Vagina (tissue), 2 donors: Measurements from ENCODE around the gene WAPL.

Source experiments
- CTCF ChIP-seq, 3 experiments: fragments of 450-650 bp in 2 of 3; fragments of 200-600 bp in 1 of 3; sonication (generic) in 1 of 3; IDR thresholded peaks; one replicate each; pipeline ENCODE4 v1.5.1; 2017 to 2019; ENCODE audit warnings: antibody characterized with exemption in 3 of 3, mild to moderate bottlenecking in 2 of 3, moderate library complexity in 2 of 3
- POLR2A ChIP-seq, 2 donors: fragments of 450-650 bp; IDR thresholded peaks; one replicate each; pipeline ENCODE4 v1.6.1; 2017; ENCODE audit warnings: antibody characterized with exemption in 2 of 2, mild to moderate bottlenecking in 2 of 2, moderate library complexity in 2 of 2
- POLR2AphosphoS5 ChIP-seq, 2 donors: sonication (generic); formaldehyde crosslinking; IDR thresholded peaks; one replicate each; pipeline ENCODE4 v1.9.0; 2017; ENCODE audit warnings: antibody characterized with exemption in 2 of 2, mild to moderate bottlenecking in 2 of 2, low read depth in 1 of 2; ENCODE audit not compliant: insufficient read depth in 1 of 2

GRCh38 chr10:86556933-86557649, 35.5 kb upstream of the WAPL start:
- TF ChIP-seq CTCF (IDR thresholded peaks at IDR 0.05): no peak
- no peak for TF ChIP-seq POLR2A (IDR thresholded peaks at IDR 0.05)
- TF ChIP-seq POLR2AphosphoS5 (IDR thresholded peaks at IDR 0.05; ENCODE audit: insufficient read depth in 1 of 2, low read depth in 1 of 2): no peak
